DND-41 (cell line): Measurements from ENCODE around the gene EVA1C.
"Not testable (repeated sequence)": the region's sequence is repeated elsewhere in the genome, so short reads cannot be mapped to it uniquely, and the experiment has no call there.

Experiments
- EZH2 ChIP-seq: IDR thresholded peaks from 3 replicates; pipeline ENCODE4 v1.6.1; 2012; ENCODE audit warnings: borderline replicate concordance, low read depth, mild to moderate bottlenecking, moderate library complexity, low read length, inconsistent platforms; ENCODE audit not compliant: severe bottlenecking
- TF ChIP-seq, protein P1 (sequence below): IDR thresholded peaks from 2 replicates; pipeline ENCODE4 v1.5.1; 2012; ENCODE audit warnings: borderline replicate concordance, low read length, moderate library complexity, mild to moderate bottlenecking; ENCODE audit not compliant: poor library complexity, severe bottlenecking; ENCODE audit errors: extremely low read depth

DNA sequence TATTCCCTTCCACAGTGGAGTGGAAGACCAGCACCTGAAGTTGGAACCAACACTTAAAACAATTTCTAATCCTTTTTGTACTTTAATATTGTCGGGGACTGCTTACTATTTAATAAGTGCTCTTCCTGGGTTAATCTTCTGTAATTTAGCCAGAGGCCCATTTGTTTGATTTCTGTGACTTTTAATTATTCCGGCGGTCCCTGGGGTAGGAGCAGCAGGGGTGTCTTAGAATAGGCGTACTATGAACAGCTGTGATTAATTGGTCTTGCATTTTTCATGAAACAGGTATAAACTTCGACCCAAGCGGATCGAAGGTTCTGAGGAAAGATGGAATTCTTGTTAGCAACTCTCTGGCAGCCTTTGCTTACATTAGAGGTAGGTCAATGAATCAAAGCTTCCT is 91.1 kb downstream of the EVA1C start:
- TF ChIP-seq, protein P1, sequence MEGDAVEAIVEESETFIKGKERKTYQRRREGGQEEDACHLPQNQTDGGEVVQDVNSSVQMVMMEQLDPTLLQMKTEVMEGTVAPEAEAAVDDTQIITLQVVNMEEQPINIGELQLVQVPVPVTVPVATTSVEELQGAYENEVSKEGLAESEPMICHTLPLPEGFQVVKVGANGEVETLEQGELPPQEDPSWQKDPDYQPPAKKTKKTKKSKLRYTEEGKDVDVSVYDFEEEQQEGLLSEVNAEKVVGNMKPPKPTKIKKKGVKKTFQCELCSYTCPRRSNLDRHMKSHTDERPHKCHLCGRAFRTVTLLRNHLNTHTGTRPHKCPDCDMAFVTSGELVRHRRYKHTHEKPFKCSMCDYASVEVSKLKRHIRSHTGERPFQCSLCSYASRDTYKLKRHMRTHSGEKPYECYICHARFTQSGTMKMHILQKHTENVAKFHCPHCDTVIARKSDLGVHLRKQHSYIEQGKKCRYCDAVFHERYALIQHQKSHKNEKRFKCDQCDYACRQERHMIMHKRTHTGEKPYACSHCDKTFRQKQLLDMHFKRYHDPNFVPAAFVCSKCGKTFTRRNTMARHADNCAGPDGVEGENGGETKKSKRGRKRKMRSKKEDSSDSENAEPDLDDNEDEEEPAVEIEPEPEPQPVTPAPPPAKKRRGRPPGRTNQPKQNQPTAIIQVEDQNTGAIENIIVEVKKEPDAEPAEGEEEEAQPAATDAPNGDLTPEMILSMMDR, result not testable (repeated sequence)
- not testable (repeated sequence) for TF ChIP-seq EZH2
